Neural crest cell (in vitro differentiated cells): ENCODE results near the gene DPY19L1. TPM values are rescaled to one million over a fixed set of nuclear protein-coding genes. Genes with fewer than 3 reads are reported as not detected.
A peak's percentile ranks its signal among the peaks of the same experiment; 100 is the strongest.

ENCODE experiments used
- DNase-seq: peaks from one replicate; pipeline ENCODE4 v3.0.0; 2021; ENCODE audit warnings: low read depth, mixed read lengths, low spot score
- H3K27ac Mint-ChIP-seq: one replicate; pipeline ENCODE4 v1.8.0; 2021; ENCODE audit warnings: mild to moderate bottlenecking, mixed read lengths; ENCODE audit not compliant: unreplicated experiment
- H3K27me3 Mint-ChIP-seq: 2 replicates; pipeline ENCODE4 v1.8.0; 2021; ENCODE audit warnings: low read depth, mild to moderate bottlenecking, mixed read lengths
- H3K36me3 Mint-ChIP-seq: 2 replicates; pipeline ENCODE4 v1.8.0; 2021; ENCODE audit warnings: low read depth, mild to moderate bottlenecking, mixed read lengths
- H3K4me1 Mint-ChIP-seq: 2 replicates; pipeline ENCODE4 v1.8.0; 2021; ENCODE audit warnings: mixed read lengths
- H3K4me3 Mint-ChIP-seq: one replicate; pipeline ENCODE4 v1.8.0; 2021; ENCODE audit warnings: mild to moderate bottlenecking, mixed read lengths
- H3K9me3 Mint-ChIP-seq: 2 replicates; pipeline ENCODE4 v1.8.0; 2021; ENCODE audit warnings: mixed read lengths
- total RNA-seq: library from RNA; stranded (reverse); gene quantifications from 2 replicates; pipeline ENCODE4 v1.2.1, GENCODE V29; 2021
- TF ChIP-seq, protein P1 (sequence below): fragments of 200-600 bp; sonication (generic); conservative IDR thresholded peaks from 2 replicates; pipeline ENCODE4 v1.5.0; 2021; ENCODE audit warnings: antibody characterized with exemption, mild to moderate bottlenecking

Gene DPY19L1
- total RNA-seq, 1 donor from 2014 or later, result 37.4 TPM

GRCh38 chr7:35021445-35021844, 15.8 kb downstream of the DPY19L1 start:
- DNase-seq, result no peak
- Mint-ChIP-seq H3K4me1 (peaks cover 25% of the 10 kb centered on the region), H3K27ac (no peak overlapping the region), H3K9me3 (peaks cover 2% of the 10 kb centered on the region), H3K4me3 (no peak overlapping the region), H3K27me3 (no peaks in the 10 kb centered on the region), H3K36me3 (no peaks in the 10 kb centered on the region)
- TF ChIP-seq, protein P1, sequence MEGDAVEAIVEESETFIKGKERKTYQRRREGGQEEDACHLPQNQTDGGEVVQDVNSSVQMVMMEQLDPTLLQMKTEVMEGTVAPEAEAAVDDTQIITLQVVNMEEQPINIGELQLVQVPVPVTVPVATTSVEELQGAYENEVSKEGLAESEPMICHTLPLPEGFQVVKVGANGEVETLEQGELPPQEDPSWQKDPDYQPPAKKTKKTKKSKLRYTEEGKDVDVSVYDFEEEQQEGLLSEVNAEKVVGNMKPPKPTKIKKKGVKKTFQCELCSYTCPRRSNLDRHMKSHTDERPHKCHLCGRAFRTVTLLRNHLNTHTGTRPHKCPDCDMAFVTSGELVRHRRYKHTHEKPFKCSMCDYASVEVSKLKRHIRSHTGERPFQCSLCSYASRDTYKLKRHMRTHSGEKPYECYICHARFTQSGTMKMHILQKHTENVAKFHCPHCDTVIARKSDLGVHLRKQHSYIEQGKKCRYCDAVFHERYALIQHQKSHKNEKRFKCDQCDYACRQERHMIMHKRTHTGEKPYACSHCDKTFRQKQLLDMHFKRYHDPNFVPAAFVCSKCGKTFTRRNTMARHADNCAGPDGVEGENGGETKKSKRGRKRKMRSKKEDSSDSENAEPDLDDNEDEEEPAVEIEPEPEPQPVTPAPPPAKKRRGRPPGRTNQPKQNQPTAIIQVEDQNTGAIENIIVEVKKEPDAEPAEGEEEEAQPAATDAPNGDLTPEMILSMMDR, result no peak

- Mint-ChIP-seq H3K36me3 (no peaks in the 10 kb centered on the region), H3K27ac (no peak overlapping the region), H3K4me1 (peaks cover 19% of the 10 kb centered on the region), H3K27me3 (no peaks in the 10 kb centered on the region), H3K9me3 (peaks cover 2% of the 10 kb centered on the region), H3K4me3 (no peak overlapping the region)
- TF ChIP-seq, protein P1, result no peak
- no peak for DNase-seq
These were observed 17.5 kb downstream of the DPY19L1 start for GRCh38 chr7:35019801-35020200.

DNA sequence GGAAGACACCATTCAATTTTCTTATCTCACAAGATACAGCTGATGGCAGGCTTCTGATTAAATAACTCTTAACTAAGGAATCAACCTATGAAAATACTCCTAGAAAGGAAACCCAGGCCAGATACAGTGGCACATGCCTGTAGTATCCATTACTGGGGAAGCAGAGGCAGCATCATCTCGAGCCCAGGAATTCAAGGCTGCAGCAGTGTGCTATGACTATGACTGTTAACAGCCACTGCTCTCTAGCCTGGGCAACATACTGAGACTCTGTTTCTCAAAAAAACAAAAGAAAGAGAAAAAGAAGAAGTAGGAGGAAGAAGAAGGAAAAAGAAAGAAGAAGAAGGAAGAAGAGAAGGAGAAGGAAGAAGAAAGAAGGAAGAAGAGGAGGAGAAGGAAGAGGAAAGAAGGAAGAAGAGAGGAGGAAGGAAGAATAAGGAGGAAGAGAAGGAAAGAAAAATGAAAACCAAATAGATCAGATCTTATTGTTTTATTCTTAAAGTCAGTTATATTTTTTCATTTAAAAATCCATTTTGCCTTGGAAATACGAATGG, 18.0 kb downstream of the DPY19L1 start:
- Mint-ChIP-seq H3K4me3 (no peak overlapping the region), H3K9me3 (peaks cover 2% of the 10 kb centered on the region), H3K27me3 (no peaks in the 10 kb centered on the region), H3K27ac (no peak overlapping the region), H3K36me3 (no peaks in the 10 kb centered on the region), H3K4me1 (peaks cover 15% of the 10 kb centered on the region)
- DNase-seq, result no peak
- TF ChIP-seq, protein P1, result no peak

- Mint-ChIP-seq H3K36me3 (peaks cover 5% of the 10 kb centered on the region), H3K27me3 (no peaks in the 10 kb centered on the region), H3K4me3 (no peak overlapping the region), H3K27ac (peak overlapping the region; percentile 6), H3K9me3 (no peaks in the 10 kb centered on the region), H3K4me1 (peaks cover 4% of the 10 kb centered on the region)
- TF ChIP-seq, protein P1, result no peak
- no peak for DNase-seq
These were observed 21.9 kb downstream of the DPY19L1 start for GRCh38 chr7:35015346-35015859.

GRCh38 chr7:35012160-35012559, 25.1 kb downstream of the DPY19L1 start:
- DNase-seq, result no peak
- H3K4me1 Mint-ChIP-seq, result peaks cover 4% of the 10 kb centered on the region
- H3K9me3 Mint-ChIP-seq, result no peaks in the 10 kb centered on the region
- H3K36me3 Mint-ChIP-seq, result peaks cover 5% of the 10 kb centered on the region
- H3K27me3 Mint-ChIP-seq, result no peaks in the 10 kb centered on the region
- no peak overlapping the region for H3K4me3 Mint-ChIP-seq
- TF ChIP-seq, protein P1, result no peak
- H3K27ac Mint-ChIP-seq, result no peak overlapping the region
